PC-3 (cell line): ENCODE results near the gene PIM1. TPM values are rescaled to one million over a fixed set of nuclear protein-coding genes. Genes with fewer than 3 reads are reported as not detected.

Experiments used
- ATAC-seq: fragments of 200-7000 bp; cut with Tn5 transposase; 2 replicates; pipeline ENCODE4 v1.9.1; 2020; ENCODE audit warnings: mild to moderate bottlenecking, moderate library complexity
- Bru-seq: library from RNA; stranded (reverse); fragments of 400-500 nt; gene quantifications from one replicate; lab custom pipeline; 2021; lab: Mats Ljungman, UMichigan
- BruChase-seq, 2 experiments: library from RNA; stranded (reverse); fragments of 400-500 nt; gene quantifications; one replicate each; lab custom pipeline; 2021; lab: Mats Ljungman, UMichigan
- BruUV-seq: library from RNA; stranded (reverse); fragments of 400-500 nt; replicated peaks from 2 replicates; lab custom pipeline; 2021; lab: Mats Ljungman, UMichigan
- CTCF ChIA-PET: fragments of 300-600 bp; sonication (Branson Sonifier 250); formaldehyde crosslinking; loops from one replicate; lab custom pipeline; 2022; ENCODE audit warnings: antibody characterized with exemption; lab: Charles Lee
- POLR2A ChIA-PET: fragments of 300-600 bp; sonication (Branson Sonifier 250); formaldehyde crosslinking; loops from one replicate; lab custom pipeline; 2022; ENCODE audit warnings: antibody characterized with exemption; ENCODE audit not compliant: unreplicated experiment; lab: Charles Lee
- DNase-seq: peaks from one replicate; pipeline ENCODE4 v3.0.0-alpha.2; 2015
- H2AFZ ChIP-seq: fragments of 300-600 bp; sonication (generic); 2 replicates; pipeline ENCODE4 v1.6.0; 2016; ENCODE audit warnings: antibody characterized with exemption, low read length
- H3F3A ChIP-seq: fragments of 300-600 bp; sonication (generic); one replicate; pipeline ENCODE4 v1.6.0; 2017; ENCODE audit warnings: antibody characterized with exemption, low read length, control low read depth, mild to moderate bottlenecking; ENCODE audit not compliant: unreplicated experiment
- H3K27ac ChIP-seq: fragments of 300-600 bp; sonication (generic); 2 replicates; pipeline ENCODE4 v1.5.1; 2016; ENCODE audit warnings: mild to moderate bottlenecking, low read length
- H3K27me3 ChIP-seq: fragments of 300-600 bp; sonication (generic); 2 replicates; pipeline ENCODE4 v1.6.1; 2016; ENCODE audit warnings: low read length, mixed read lengths
- H3K36me3 ChIP-seq: fragments of 300-600 bp; sonication (generic); 2 replicates; pipeline ENCODE4 v1.6.1; 2016; ENCODE audit warnings: low read depth, mixed run types, low read length, mixed read lengths
- H3K4me1 ChIP-seq: fragments of 300-600 bp; sonication (generic); 2 replicates; pipeline ENCODE4 v1.5.1; 2016; ENCODE audit warnings: low read length; ENCODE audit not compliant: insufficient read depth
- H3K4me2 ChIP-seq: fragments of 300-600 bp; sonication (generic); 2 replicates; pipeline ENCODE4 v1.6.0; 2016; ENCODE audit warnings: low read length
- H3K4me3 ChIP-seq: fragments of 300-600 bp; sonication (generic); 2 replicates; pipeline ENCODE4 v1.5.1; 2016; ENCODE audit warnings: mild to moderate bottlenecking, low read length, mixed read lengths
- H3K79me2 ChIP-seq: fragments of 300-600 bp; sonication (generic); 2 replicates; pipeline ENCODE4 v1.6.1; 2017; ENCODE audit warnings: low read length, mixed read lengths
- H3K9ac ChIP-seq: fragments of 300-600 bp; sonication (generic); 2 replicates; pipeline ENCODE4 v1.6.0; 2016; ENCODE audit warnings: mild to moderate bottlenecking, low read length
- H3K9me2 ChIP-seq: fragments of 300-600 bp; sonication (generic); replicated peaks from 2 replicates; pipeline ENCODE4 v1.6.1; 2016; ENCODE audit warnings: mixed run types, low read length, mixed read lengths
- H3K9me3 ChIP-seq: fragments of 300-600 bp; sonication (generic); 2 replicates; pipeline ENCODE4 v1.6.1; 2016; ENCODE audit warnings: low read length, mixed read lengths
- H4K20me1 ChIP-seq: fragments of 300-600 bp; sonication (generic); 2 replicates; pipeline ENCODE4 v1.6.1; 2016; ENCODE audit warnings: low read length, mixed read lengths
- EZH2 ChIP-seq: fragments of 300-600 bp; sonication (generic); IDR thresholded peaks from one replicate; pipeline ENCODE4 v1.6.1; 2017; ENCODE audit warnings: antibody characterized with exemption, mild to moderate bottlenecking, low read length; ENCODE audit not compliant: unreplicated experiment
- EZH2phosphoT487 ChIP-seq: fragments of 300-600 bp; sonication (generic); IDR thresholded peaks from 2 replicates; pipeline ENCODE4 v1.6.1; 2018; ENCODE audit warnings: mild to moderate bottlenecking, antibody characterized with exemption, low read length, borderline replicate concordance
- intact Hi-C: fragments of 100-400 bp; cut with micrococcal nuclease; formaldehyde crosslinking; loops from 2 replicates; pipeline ENCODE4 v1.9.0; 2023
- long read RNA-seq: library from polyadenylated mRNA; unstranded; transcript quantifications from one replicate; pipeline ENCODE4 v2.0.0, GENCODE V29; 2021; ENCODE audit not compliant: unreplicated experiment
- total RNA-seq: library from RNA; depleted of rRNA; stranded (reverse); fragments of >200 nt; gene quantifications from 2 replicates; pipeline ENCODE4 v1.2.3, GENCODE V29; 2014; rRNA removed
- TF ChIP-seq, protein P1 (sequence below): fragments of 300-600 bp; sonication (generic); conservative IDR thresholded peaks from 2 replicates; pipeline ENCODE4 v1.5.1; 2017; ENCODE audit warnings: antibody characterized with exemption, low read depth, mild to moderate bottlenecking, low read length

Gene PIM1
- 74.1 and 93.3 TPM in 2 replicates for total RNA-seq
- percentile 96 among the genes with signal in this experiment for Bru-seq, nascent RNA
- BruChase-seq, experiment 1, labeled RNA remaining after a 6-hour chase, result percentile 96 among the genes with signal in this experiment
- BruChase-seq, experiment 2, labeled RNA remaining after a 2-hour chase, result percentile 97 among the genes with signal in this experiment
- long read RNA-seq, transcript PIM1-201 (6 exons, 2,650 nt), result major isoform, 154 of 214 reads
- long read RNA-seq, partial matches to known transcripts, result 27 of 214 reads
- long read RNA-seq, other reads (novel, unspliced or antisense), result 33 of 214 reads

DNA sequence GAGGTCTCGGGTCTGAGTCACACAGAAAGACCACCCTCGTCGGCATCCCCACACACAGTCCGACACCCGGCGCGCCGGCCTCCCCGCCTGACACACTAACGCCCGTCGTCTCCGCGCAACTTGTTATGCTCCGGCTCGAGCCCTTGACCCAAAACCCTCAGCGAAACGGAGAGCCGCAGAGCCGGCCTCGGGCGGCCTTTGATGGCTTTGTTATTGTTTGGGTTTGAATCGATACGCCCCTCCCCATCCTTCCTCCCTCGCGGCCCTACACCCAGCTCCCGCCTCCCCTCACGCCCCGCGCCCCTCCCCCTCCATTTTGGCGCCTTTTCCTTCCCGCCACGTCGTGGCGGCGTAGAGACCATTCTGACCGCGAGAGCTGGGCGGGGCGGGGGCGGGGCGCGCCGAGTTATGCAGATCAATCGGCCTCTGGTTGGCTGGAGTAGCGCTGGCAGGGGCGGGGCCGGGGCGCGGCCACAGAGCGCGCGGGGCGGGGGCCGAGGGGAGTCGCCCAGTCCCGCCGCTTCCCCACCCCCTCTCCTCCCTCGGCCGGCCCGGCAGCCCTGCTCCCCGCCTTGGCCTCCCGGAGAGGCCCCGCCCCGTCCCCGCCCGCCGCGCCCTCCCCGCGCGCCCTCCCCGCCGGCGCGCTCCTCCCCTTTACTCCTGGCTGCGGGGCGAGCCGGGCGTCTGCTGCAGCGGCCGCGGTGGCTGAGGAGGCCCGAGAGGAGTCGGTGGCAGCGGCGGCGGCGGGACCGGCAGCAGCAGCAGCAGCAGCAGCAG lies at the start of gene PIM1:
Gene PIM1 (plus strand): TSS at position 657 of the 777 bp plus-strand sequence. CDS start 424 bp downstream, outside the sequence.
- H3K9me2 ChIP-seq, result no peaks in the 10 kb centered on the region
- peaks cover 31% of the 10 kb centered on the region for H3K36me3 ChIP-seq
- H3K27me3 ChIP-seq, result no peaks in the 10 kb centered on the region
- no peaks in the 10 kb centered on the region for H3F3A ChIP-seq
- peak within 1 kb of the TSS; percentile 78 for H3K27ac ChIP-seq
- H3K9ac ChIP-seq, result peak within 1 kb of the TSS; percentile 98
- BruUV-seq, result no TSS peak
- ChIA-PET POLR2A (interaction anchor here (0.6 to 1.5 kb wide), 6 partner anchors 9 to 880 kb away, joined by 3 to 33 read pairs (median 5); no protein-coding TSS in a partner anchor), CTCF (interaction anchor here (0.7 to 1.5 kb wide), 4 partner anchors 8 to 66 kb away, joined by 3 to 6 read pairs (median 4); no protein-coding TSS in a partner anchor)
- H3K4me3 ChIP-seq, result peak within 1 kb of the TSS; percentile 80
- no peak for TF ChIP-seq EZH2
- TF ChIP-seq, protein P1, sequence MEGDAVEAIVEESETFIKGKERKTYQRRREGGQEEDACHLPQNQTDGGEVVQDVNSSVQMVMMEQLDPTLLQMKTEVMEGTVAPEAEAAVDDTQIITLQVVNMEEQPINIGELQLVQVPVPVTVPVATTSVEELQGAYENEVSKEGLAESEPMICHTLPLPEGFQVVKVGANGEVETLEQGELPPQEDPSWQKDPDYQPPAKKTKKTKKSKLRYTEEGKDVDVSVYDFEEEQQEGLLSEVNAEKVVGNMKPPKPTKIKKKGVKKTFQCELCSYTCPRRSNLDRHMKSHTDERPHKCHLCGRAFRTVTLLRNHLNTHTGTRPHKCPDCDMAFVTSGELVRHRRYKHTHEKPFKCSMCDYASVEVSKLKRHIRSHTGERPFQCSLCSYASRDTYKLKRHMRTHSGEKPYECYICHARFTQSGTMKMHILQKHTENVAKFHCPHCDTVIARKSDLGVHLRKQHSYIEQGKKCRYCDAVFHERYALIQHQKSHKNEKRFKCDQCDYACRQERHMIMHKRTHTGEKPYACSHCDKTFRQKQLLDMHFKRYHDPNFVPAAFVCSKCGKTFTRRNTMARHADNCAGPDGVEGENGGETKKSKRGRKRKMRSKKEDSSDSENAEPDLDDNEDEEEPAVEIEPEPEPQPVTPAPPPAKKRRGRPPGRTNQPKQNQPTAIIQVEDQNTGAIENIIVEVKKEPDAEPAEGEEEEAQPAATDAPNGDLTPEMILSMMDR, result no peak
- no peak for TF ChIP-seq EZH2phosphoT487
- peak; percentile 95 for DNase-seq
- peaks cover 35% of the 10 kb centered on the region for H3K79me2 ChIP-seq
- peak within 1 kb of the TSS; percentile 89 for H3K4me2 ChIP-seq
- peaks cover 13% of the 10 kb centered on the region for H3K4me1 ChIP-seq
- H2AFZ ChIP-seq, result peak within 1 kb of the TSS; percentile 90
- peaks cover 40% of the 10 kb centered on the region for H4K20me1 ChIP-seq
- intact Hi-C loops, result loop anchor here (1.0 to 2.0 kb wide), 3 partner anchors 35 to 67 kb away; no protein-coding TSS in a partner anchor
- H3K9me3 ChIP-seq, result no peaks in the 10 kb centered on the region
- ATAC-seq, result peak; percentile 69

- POLR2A ChIA-PET, result no interaction called here
- ATAC-seq (no peak), DNase-seq (no peak)
- Histone ChIP-seq H3K9me2 (no peaks in the 10 kb centered on the region), H3F3A (no peaks in the 10 kb centered on the region), H3K36me3 (no peaks in the 10 kb centered on the region), H4K20me1 (no peaks in the 10 kb centered on the region), H3K79me2 (no peaks in the 10 kb centered on the region), H3K27me3 (no peaks in the 10 kb centered on the region), H3K4me3 (no peak overlapping the region), H3K9ac (no peak overlapping the region), H3K4me1 (no peaks in the 10 kb centered on the region), H3K4me2 (no peak overlapping the region), H3K9me3 (no peaks in the 10 kb centered on the region), H2AFZ (no peak overlapping the region), H3K27ac (no peak overlapping the region)
- no TSS peak for BruUV-seq
- TF ChIP-seq, protein P1, result no peak
- no peak for TF ChIP-seq EZH2
- no peak for TF ChIP-seq EZH2phosphoT487
- intact Hi-C loops, result no loop called here
- CTCF ChIA-PET, result no interaction called here
Measured at GRCh38 chr6:37121556-37121955, 48.4 kb upstream of the PIM1 start.
